ENCODE data around the gene LRRC49. TPM values are rescaled to one million over a fixed set of nuclear protein-coding genes. Genes with fewer than 3 reads are reported as not detected.
"Not testable (repeated sequence)": the region's sequence is repeated elsewhere in the genome, so short reads cannot be mapped to it uniquely, and the experiment has no call there.

LRRC49 gene
- total and polyA plus RNA-seq, 10 of the 15 experiments (the other 5 are each of a cell fraction or from before 2014, with no cell fraction given) = 1.4 to 3.7 (median 2.9) TPM

- FAIRE-seq; BruUV-seq (replicated peaks); POLR2A ChIA-PET: not testable (repeated sequence)
Observed at GRCh38 chr15:71035478-71035877, 142.9 kb downstream of the LRRC49 start.

GRCh38 chr15:71042356-71042922 lies 149.8 kb downstream of the LRRC49 start:
- ChIA-PET CTCF (no interaction called here), SMC1A (ENCODE audit: uncharacterized antibody, unreplicated experiment) (no interaction called here), RAD21 (ENCODE audit: unreplicated experiment) (no interaction called here), POLR2A (no interaction called here)
- H3K79me2 ChIP-seq (ENCODE audit: control insufficient read depth, insufficient read depth, low read length) = no peaks in the 10 kb centered on the region
- H3K27ac ChIP-seq (ENCODE audit: control insufficient read depth, insufficient read depth) = no peak overlapping the region
- H3K9ac ChIP-seq (ENCODE audit: control insufficient read depth, insufficient read depth, low read length) = no peak overlapping the region
- WGBS (ENCODE audit: insufficient coverage, insufficient replicate concordance, low lambda C conversion rate, missing lambda C conversion rate) = 46% methylated on average over 3 of the region's 3 CpGs
- H2AFZ ChIP-seq (ENCODE audit: control insufficient read depth, low read depth, low read length) = no peak overlapping the region
- H3K36me3 ChIP-seq (ENCODE audit: control insufficient read depth in 2 of 2, insufficient read depth in 2 of 2, low read length in 1 of 2) = no peaks in the 10 kb centered on the region
- H3K27me3 ChIP-seq (replicated peaks in 1 of 2; ENCODE audit: control insufficient read depth in 2 of 2, insufficient read depth in 2 of 2, low read length in 1 of 2) = no peaks in the 10 kb centered on the region
- DNase-seq (ENCODE audit: low read depth, low spot score) (no peak), FAIRE-seq (no peak), ATAC-seq (no peak)
- H3K4me2 ChIP-seq (ENCODE audit: control insufficient read depth, insufficient read depth) = no peak overlapping the region
- intact Hi-C loops (cut with micrococcal nuclease; ENCODE audit: unreplicated experiment) (no loop called here), in situ Hi-C loops (cut with MboI) (no loop called here)
- no peaks in the 10 kb centered on the region for H4K20me1 ChIP-seq (ENCODE audit: control insufficient read depth, insufficient read depth)
- no peaks in the 10 kb centered on the region for H3K9me3 ChIP-seq (replicated peaks; ENCODE audit: control insufficient read depth, insufficient read depth, low read length)
- H3K4me3 ChIP-seq = no peak overlapping the region
- no TSS peak for BruUV-seq (replicated peaks)
- no peaks in the 10 kb centered on the region for H3K4me1 ChIP-seq (ENCODE audit: control insufficient read depth, insufficient read depth, low read length)
- TF ChIP-seq NBN (IDR thresholded peaks at IDR 0.05) (no peak), IKZF1 (conservative IDR thresholded peaks at IDR 0.05) (no peak), CBX3 (IDR thresholded peaks at IDR 0.05; ENCODE audit: borderline replicate concordance, low read depth) (no peak), IKZF2 (IDR thresholded peaks at IDR 0.05) (no peak), HDGF (IDR thresholded peaks at IDR 0.05) (no peak), EP300 (IDR thresholded peaks at IDR 0.05; ENCODE audit: borderline replicate concordance in 1 of 2, control insufficient read depth in 1 of 2, low read depth in 2 of 2, low read length in 2 of 2) (no peak), TBL1XR1 (IDR thresholded peaks at IDR 0.05; ENCODE audit: low read depth, low read length) (no peak), CUX1 (IDR thresholded peaks at IDR 0.05; ENCODE audit: insufficient replicate concordance, low read depth, low read length) (no peak), CBFB (IDR thresholded peaks at IDR 0.05; ENCODE audit: low read depth) (no peak), BHLHE40 (IDR thresholded peaks at IDR 0.05; ENCODE audit: borderline replicate concordance in 1 of 2, low read depth in 2 of 2, low read length in 1 of 2) (no peak), NFYA (IDR thresholded peaks at IDR 0.05; ENCODE audit: borderline replicate concordance, low read depth, low read length) (no peak), RBBP5 (conservative IDR thresholded peaks at IDR 0.05) (no peak), CREM (IDR thresholded peaks at IDR 0.05; ENCODE audit: low read depth) (no peak), EED (IDR thresholded peaks at IDR 0.05; ENCODE audit: low read depth) (no peak)

More at GRCh38 chr15:71035478-71035877, 142.9 kb downstream of the LRRC49 start:
- H3K9ac ChIP-seq (ENCODE audit: control insufficient read depth, insufficient read depth, low read length); RAD21 ChIA-PET (ENCODE audit: unreplicated experiment); H2AFZ ChIP-seq (ENCODE audit: control insufficient read depth, low read depth, low read length); H3K27ac ChIP-seq (ENCODE audit: control insufficient read depth, insufficient read depth); H3K79me2 ChIP-seq (ENCODE audit: control insufficient read depth, insufficient read depth, low read length); H3K27me3 ChIP-seq (replicated peaks in 1 of 2; ENCODE audit: control insufficient read depth in 2 of 2, insufficient read depth in 2 of 2, low read length in 1 of 2); H3K9me3 ChIP-seq (replicated peaks; ENCODE audit: control insufficient read depth, insufficient read depth, low read length); H3K4me3 ChIP-seq; DNase-seq (ENCODE audit: low read depth, low spot score); H3K4me1 ChIP-seq (ENCODE audit: control insufficient read depth, insufficient read depth, low read length); CTCF ChIA-PET; intact Hi-C loops (cut with micrococcal nuclease; ENCODE audit: unreplicated experiment); H4K20me1 ChIP-seq (ENCODE audit: control insufficient read depth, insufficient read depth); H3K4me2 ChIP-seq (ENCODE audit: control insufficient read depth, insufficient read depth); SMC1A ChIA-PET (ENCODE audit: uncharacterized antibody, unreplicated experiment); ATAC-seq; in situ Hi-C loops (cut with MboI); H3K36me3 ChIP-seq (ENCODE audit: control insufficient read depth in 2 of 2, insufficient read depth in 2 of 2, low read length in 1 of 2): not testable (repeated sequence)
- WGBS (ENCODE audit: insufficient coverage, insufficient replicate concordance, low lambda C conversion rate, missing lambda C conversion rate) = 100% methylated on average over 1 of the region's 1 CpG

Measured in GM12878 (cell line).